ENCODE data around the gene ERBB2.

ERBB2 gene

GRCh38 chr17:39678340-39679116 lies 21.3 kb upstream of the ERBB2 start:
- no peaks in the 10 kb centered on the region for H3K27me3 ChIP-seq (ENCODE audit: control insufficient read depth in 1 of 2, insufficient read depth in 2 of 2, low read length in 2 of 2)
- H3K9me3 ChIP-seq (ENCODE audit: control insufficient read depth in 1 of 2, low read length in 2 of 2) = no peaks in the 10 kb centered on the region
- H3K27ac ChIP-seq (ENCODE audit: low read depth, low read length) = peak overlapping the region; percentile 76
- peak overlapping the region in 1 of 2 donors; percentile 42 for H3K4me3 ChIP-seq (ENCODE audit: low read depth in 1 of 2, low read length in 2 of 2)
- H3K9ac ChIP-seq (ENCODE audit: low read depth in 1 of 2, low read length in 2 of 2) = peak overlapping the region; percentile 43 to 53
- H3K4me1 ChIP-seq (ENCODE audit: control insufficient read depth in 1 of 2, insufficient read depth in 2 of 2, low read length in 2 of 2) = peaks cover 63 to 66% of the 10 kb centered on the region in 2 donors
- peaks cover 0 to 11% of the 10 kb centered on the region in 2 donors for H3K36me3 ChIP-seq (ENCODE audit: control insufficient read depth in 1 of 2, insufficient read depth in 2 of 2, low read length in 2 of 2)

DNA sequence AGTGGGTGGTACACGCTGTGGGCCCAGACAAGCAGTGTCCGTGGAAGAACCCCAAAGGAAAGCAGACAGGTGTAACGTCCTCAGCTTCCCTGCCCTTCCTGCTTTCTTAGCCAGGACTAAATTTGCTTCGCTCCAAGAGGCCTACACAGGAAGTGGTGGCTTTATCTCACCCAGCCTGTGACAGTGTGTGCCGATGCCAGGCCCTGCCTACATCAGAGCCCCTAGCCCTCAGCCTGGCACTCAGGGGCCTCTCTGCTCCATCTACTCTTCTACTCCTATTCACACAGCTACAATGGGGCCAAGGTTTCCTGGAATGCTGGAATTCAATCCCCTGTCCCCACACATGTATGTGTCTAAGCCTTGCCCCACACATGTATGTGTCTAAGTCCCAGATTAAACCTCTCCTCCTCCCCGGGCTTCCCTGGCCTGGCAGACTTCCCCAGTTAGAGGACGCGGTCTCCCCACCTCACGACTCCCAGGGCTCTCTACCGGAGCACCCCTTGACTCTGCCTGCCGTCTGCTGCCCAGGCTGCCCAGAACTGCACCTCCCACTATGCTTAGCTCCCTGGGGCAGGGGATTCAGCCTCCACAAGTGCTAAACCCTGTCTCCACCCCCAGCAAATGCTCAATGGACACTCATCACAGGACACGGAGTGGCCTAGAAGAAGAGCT lies 20.2 kb upstream of the ERBB2 start:
- Histone ChIP-seq H3K36me3 (ENCODE audit: control insufficient read depth in 1 of 2, insufficient read depth in 2 of 2, low read length in 2 of 2) (peaks cover 0 to 20% of the 10 kb centered on the region in 2 donors), H3K27me3 (ENCODE audit: control insufficient read depth in 1 of 2, insufficient read depth in 2 of 2, low read length in 2 of 2) (no peaks in the 10 kb centered on the region), H3K4me1 (ENCODE audit: control insufficient read depth in 1 of 2, insufficient read depth in 2 of 2, low read length in 2 of 2) (peaks cover 59 to 67% of the 10 kb centered on the region in 2 donors), H3K9ac (ENCODE audit: low read depth in 1 of 2, low read length in 2 of 2) (peak overlapping the region; percentile 13 to 53), H3K9me3 (ENCODE audit: control insufficient read depth in 1 of 2, low read length in 2 of 2) (no peaks in the 10 kb centered on the region), H3K27ac (ENCODE audit: low read depth, low read length) (peak overlapping the region; percentile 76), H3K4me3 (ENCODE audit: low read depth in 1 of 2, low read length in 2 of 2) (no peak overlapping the region)

DNA sequence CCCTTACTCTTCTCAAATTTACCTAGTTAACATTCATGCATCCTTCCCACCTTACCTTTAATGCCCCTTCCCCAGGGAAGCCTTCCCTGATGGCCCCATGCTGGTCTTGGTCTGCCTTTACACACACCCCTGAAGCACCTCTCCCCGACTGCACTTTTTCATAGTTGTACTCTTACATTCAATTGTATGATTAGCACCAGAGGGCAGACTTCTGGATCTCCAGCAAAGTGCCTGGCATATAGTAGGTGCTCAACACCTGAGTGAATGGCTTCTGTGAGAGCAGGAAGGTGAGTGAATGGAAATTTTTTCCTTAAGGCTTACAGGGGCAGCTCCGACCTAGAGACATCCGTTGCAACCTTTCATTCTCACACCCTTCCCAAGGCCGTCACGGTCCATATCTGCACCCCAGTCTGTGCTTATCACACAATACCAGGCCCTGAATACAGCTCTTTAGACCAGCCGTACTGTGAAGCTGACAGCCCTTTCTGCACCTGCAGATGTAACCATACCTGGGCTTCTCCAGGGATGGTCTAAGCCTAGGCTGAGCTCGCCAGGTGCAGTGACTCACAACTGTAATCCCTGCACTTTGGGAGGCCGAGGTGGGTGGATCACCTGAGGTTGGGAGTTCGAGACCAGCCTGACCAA lies 16.4 kb upstream of the ERBB2 start:
- no peaks in the 10 kb centered on the region for H3K9me3 ChIP-seq (ENCODE audit: control insufficient read depth in 1 of 2, low read length in 2 of 2)
- H3K27me3 ChIP-seq (ENCODE audit: control insufficient read depth in 1 of 2, insufficient read depth in 2 of 2, low read length in 2 of 2) = no peaks in the 10 kb centered on the region
- peaks cover 31 to 43% of the 10 kb centered on the region in 2 donors for H3K4me1 ChIP-seq (ENCODE audit: control insufficient read depth in 1 of 2, insufficient read depth in 2 of 2, low read length in 2 of 2)
- H3K36me3 ChIP-seq (ENCODE audit: control insufficient read depth in 1 of 2, insufficient read depth in 2 of 2, low read length in 2 of 2) = peaks cover 0 to 26% of the 10 kb centered on the region in 2 donors
- no peak overlapping the region for H3K9ac ChIP-seq (ENCODE audit: low read depth in 1 of 2, low read length in 2 of 2)
- no peak overlapping the region for H3K4me3 ChIP-seq (ENCODE audit: low read depth in 1 of 2, low read length in 2 of 2)
- H3K27ac ChIP-seq (ENCODE audit: low read depth, low read length) = no peak overlapping the region

GRCh38 chr17:39684369-39685192 lies 15.3 kb upstream of the ERBB2 start:
- H3K9ac ChIP-seq (ENCODE audit: low read depth in 1 of 2, low read length in 2 of 2) = no peak overlapping the region
- H3K9me3 ChIP-seq (ENCODE audit: control insufficient read depth in 1 of 2, low read length in 2 of 2) = no peaks in the 10 kb centered on the region
- H3K4me1 ChIP-seq (ENCODE audit: control insufficient read depth in 1 of 2, insufficient read depth in 2 of 2, low read length in 2 of 2) = peaks cover 26 to 42% of the 10 kb centered on the region in 2 donors
- no peaks in the 10 kb centered on the region for H3K27me3 ChIP-seq (ENCODE audit: control insufficient read depth in 1 of 2, insufficient read depth in 2 of 2, low read length in 2 of 2)
- no peak overlapping the region for H3K4me3 ChIP-seq (ENCODE audit: low read depth in 1 of 2, low read length in 2 of 2)
- no peak overlapping the region for H3K27ac ChIP-seq (ENCODE audit: low read depth, low read length)
- peaks cover 0 to 26% of the 10 kb centered on the region in 2 donors for H3K36me3 ChIP-seq (ENCODE audit: control insufficient read depth in 1 of 2, insufficient read depth in 2 of 2, low read length in 2 of 2)

DNA sequence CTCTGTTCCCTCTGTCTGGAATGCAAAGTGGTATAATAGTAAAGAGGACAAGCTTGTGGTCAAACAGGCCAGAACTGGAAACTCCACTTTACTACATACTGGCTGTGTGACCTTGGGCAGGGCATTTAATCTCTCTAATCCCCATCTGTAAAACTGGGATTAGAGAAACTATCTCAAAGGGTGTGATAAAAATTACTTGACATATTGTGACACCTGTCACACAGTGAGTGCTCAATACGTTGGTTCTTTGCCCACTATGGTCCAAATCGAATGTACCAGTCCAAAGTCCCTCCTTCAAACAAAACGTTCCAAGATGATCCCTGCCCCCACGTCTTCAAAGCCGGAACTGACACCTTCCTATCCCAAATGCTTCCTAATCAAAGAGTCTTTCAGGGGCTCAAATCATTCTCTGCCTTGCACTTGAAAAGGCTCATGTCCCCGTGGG lies 12.7 kb upstream of the ERBB2 start:
- Histone ChIP-seq H3K9ac (ENCODE audit: low read depth in 1 of 2, low read length in 2 of 2) (peak overlapping the region; percentile 51 to 72), H3K27ac (ENCODE audit: low read depth, low read length) (peak overlapping the region; percentile 95), H3K4me3 (ENCODE audit: low read depth in 1 of 2, low read length in 2 of 2) (peak overlapping the region; percentile 85 to 88)

DNA sequence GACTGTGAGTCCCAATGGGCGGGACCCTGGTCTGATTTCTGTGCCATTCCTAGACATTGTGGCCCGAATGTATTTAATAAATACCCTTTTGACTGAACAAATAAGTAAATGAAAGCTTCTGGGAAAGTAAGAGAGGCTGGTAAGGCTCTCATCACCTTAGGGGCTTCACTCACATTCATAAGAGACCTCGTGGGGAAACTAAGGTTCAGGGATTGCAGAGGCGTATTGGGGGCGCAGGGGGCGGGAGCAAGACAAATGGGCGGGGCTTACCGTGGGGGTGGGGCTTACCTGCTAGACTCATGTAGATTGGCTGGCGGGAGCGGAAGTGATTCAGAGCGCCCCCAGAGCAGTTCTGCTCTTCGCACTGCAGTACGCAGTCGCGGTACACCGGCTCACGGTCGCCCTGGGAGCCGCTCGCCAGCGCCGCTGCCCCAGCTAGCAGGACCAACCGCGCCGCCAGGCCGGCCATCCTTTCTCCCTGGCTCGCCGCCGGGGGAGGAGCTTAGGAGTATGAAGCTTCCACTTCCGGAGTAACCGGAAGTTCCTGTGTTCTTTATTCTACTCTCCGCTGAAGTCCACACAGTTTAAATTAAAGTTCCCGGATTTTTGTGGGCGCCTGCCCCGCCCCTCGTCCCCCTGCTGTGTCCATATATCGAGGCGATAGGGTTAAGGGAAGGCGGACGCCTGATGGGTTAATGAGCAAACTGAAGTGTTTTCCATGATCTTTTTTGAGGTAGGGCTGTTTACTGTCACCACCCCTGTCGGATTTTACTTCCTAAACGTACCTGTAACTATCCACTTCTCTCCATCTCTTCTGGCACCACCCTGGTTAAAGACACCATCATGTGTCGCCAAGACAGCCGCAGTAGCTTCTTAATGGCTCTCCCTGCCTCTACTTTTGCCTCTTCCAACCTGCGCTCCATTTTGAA lies 12.1 kb upstream of the ERBB2 start, which contains the start of gene PGAP3:
Gene PGAP3 (minus strand): TSS at position 512 of the 929 bp plus-strand sequence. CDS start 43 bp downstream, at position 469.
- peak within 1 kb of the TSS; percentile 95 for H3K27ac ChIP-seq (ENCODE audit: low read depth, low read length)
- H3K27me3 ChIP-seq (ENCODE audit: control insufficient read depth in 1 of 2, insufficient read depth in 2 of 2, low read length in 2 of 2) = no peaks in the 10 kb centered on the region
- H3K36me3 ChIP-seq (ENCODE audit: control insufficient read depth in 1 of 2, insufficient read depth in 2 of 2, low read length in 2 of 2) = peaks cover 0 to 20% of the 10 kb centered on the region in 2 donors
- peak within 1 kb of the TSS; percentile 71 to 72 for H3K9ac ChIP-seq (ENCODE audit: low read depth in 1 of 2, low read length in 2 of 2)
- H3K4me1 ChIP-seq (ENCODE audit: control insufficient read depth in 1 of 2, insufficient read depth in 2 of 2, low read length in 2 of 2) = peaks cover 16 to 27% of the 10 kb centered on the region in 2 donors
- H3K4me3 ChIP-seq (ENCODE audit: low read depth in 1 of 2, low read length in 2 of 2) = peak within 1 kb of the TSS; percentile 85 to 88
- H3K9me3 ChIP-seq (ENCODE audit: control insufficient read depth in 1 of 2, low read length in 2 of 2) = no peaks in the 10 kb centered on the region

More for the DNA sequence above, 12.7 kb upstream of the ERBB2 start:
- Histone ChIP-seq H3K27me3 (ENCODE audit: control insufficient read depth in 1 of 2, insufficient read depth in 2 of 2, low read length in 2 of 2) (no peaks in the 10 kb centered on the region), H3K9me3 (ENCODE audit: control insufficient read depth in 1 of 2, low read length in 2 of 2) (no peaks in the 10 kb centered on the region), H3K36me3 (ENCODE audit: control insufficient read depth in 1 of 2, insufficient read depth in 2 of 2, low read length in 2 of 2) (peaks cover 0 to 20% of the 10 kb centered on the region in 2 donors), H3K4me1 (ENCODE audit: control insufficient read depth in 1 of 2, insufficient read depth in 2 of 2, low read length in 2 of 2) (peaks cover 16 to 27% of the 10 kb centered on the region in 2 donors)

DNA sequence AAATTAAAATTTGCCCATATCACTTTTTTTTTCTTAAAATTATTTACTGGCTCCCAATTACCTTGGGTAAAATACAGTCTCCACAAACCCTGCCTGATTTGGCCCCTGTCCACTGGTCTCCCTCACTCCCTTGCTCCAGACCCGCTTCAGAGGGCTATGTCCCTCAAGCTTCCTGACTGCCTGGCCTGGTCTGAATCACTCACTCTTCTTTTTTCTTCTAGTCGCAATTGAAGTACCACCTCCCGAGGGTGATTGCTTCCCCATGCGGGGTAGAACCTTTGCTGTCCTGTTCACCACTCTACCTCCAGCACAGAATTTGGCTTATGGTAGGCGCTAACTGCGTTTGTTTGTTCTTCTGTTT lies 11.4 kb upstream of the ERBB2 start:
- peak overlapping the region; percentile 95 for H3K27ac ChIP-seq (ENCODE audit: low read depth, low read length)
- no peaks in the 10 kb centered on the region for H3K27me3 ChIP-seq (ENCODE audit: control insufficient read depth in 1 of 2, insufficient read depth in 2 of 2, low read length in 2 of 2)
- peak overlapping the region; percentile 85 to 88 for H3K4me3 ChIP-seq (ENCODE audit: low read depth in 1 of 2, low read length in 2 of 2)
- H3K9ac ChIP-seq (ENCODE audit: low read depth in 1 of 2, low read length in 2 of 2) = peak overlapping the region; percentile 71 to 72
- H3K4me1 ChIP-seq (ENCODE audit: control insufficient read depth in 1 of 2, insufficient read depth in 2 of 2, low read length in 2 of 2) = peaks cover 16 to 27% of the 10 kb centered on the region in 2 donors
- no peaks in the 10 kb centered on the region for H3K9me3 ChIP-seq (ENCODE audit: control insufficient read depth in 1 of 2, low read length in 2 of 2)
- peaks cover 0 to 15% of the 10 kb centered on the region in 2 donors for H3K36me3 ChIP-seq (ENCODE audit: control insufficient read depth in 1 of 2, insufficient read depth in 2 of 2, low read length in 2 of 2)

DNA sequence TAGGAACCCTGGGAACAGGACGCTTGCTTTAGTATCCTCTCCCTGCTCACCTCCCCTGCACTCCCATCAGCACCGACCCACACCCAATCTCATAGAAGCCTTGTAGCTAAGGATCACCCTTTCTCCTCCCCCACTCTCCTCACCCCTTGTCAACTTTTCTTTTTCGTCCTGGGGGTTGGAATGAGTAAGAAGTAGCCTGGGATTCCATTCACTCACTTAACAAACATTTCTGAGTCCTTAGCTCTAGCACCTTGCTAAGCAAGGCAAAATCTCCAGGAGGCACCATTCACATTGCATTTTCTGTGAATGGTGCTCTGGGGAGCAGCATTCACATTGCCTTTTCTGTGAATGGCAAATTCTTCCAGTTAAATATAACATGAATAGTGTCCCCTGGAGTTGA lies 10.9 kb upstream of the ERBB2 start:
- H3K36me3 ChIP-seq (ENCODE audit: control insufficient read depth in 1 of 2, insufficient read depth in 2 of 2, low read length in 2 of 2) = peaks cover 0 to 13% of the 10 kb centered on the region in 2 donors
- peaks cover 16 to 27% of the 10 kb centered on the region in 2 donors for H3K4me1 ChIP-seq (ENCODE audit: control insufficient read depth in 1 of 2, insufficient read depth in 2 of 2, low read length in 2 of 2)
- no peaks in the 10 kb centered on the region for H3K9me3 ChIP-seq (ENCODE audit: control insufficient read depth in 1 of 2, low read length in 2 of 2)
- peak overlapping the region in 1 of 2 donors; percentile 85 for H3K4me3 ChIP-seq (ENCODE audit: low read depth in 1 of 2, low read length in 2 of 2)
- H3K27me3 ChIP-seq (ENCODE audit: control insufficient read depth in 1 of 2, insufficient read depth in 2 of 2, low read length in 2 of 2) = no peaks in the 10 kb centered on the region
- no peak overlapping the region for H3K27ac ChIP-seq (ENCODE audit: low read depth, low read length)
- peak overlapping the region in 1 of 2 donors; percentile 72 for H3K9ac ChIP-seq (ENCODE audit: low read depth in 1 of 2, low read length in 2 of 2)

DNA sequence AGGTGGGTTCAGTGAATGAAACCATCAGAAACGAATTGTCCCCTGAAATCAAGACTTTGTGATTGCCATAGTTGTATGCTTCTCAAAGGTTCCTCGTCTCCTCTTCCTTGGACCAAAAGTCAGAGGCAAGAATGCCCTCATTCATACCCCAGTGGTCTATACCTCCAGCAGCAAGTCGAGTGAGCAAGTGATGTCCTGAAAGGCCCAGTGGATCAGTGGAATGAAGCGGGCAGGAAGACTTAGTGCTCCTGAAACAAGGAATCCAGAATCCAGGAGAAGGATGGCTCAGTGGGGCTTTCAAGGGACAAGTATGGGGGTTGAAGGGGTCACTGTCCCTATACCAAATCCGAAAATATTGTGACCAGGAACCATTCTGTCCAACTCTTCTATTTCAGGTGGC lies 5.3 kb upstream of the ERBB2 start:
- Histone ChIP-seq H3K4me1 (ENCODE audit: control insufficient read depth in 1 of 2, insufficient read depth in 2 of 2, low read length in 2 of 2) (peaks cover 14 to 18% of the 10 kb centered on the region in 2 donors), H3K9ac (ENCODE audit: low read depth in 1 of 2, low read length in 2 of 2) (no peak overlapping the region), H3K27me3 (ENCODE audit: control insufficient read depth in 1 of 2, insufficient read depth in 2 of 2, low read length in 2 of 2) (no peaks in the 10 kb centered on the region), H3K9me3 (ENCODE audit: control insufficient read depth in 1 of 2, low read length in 2 of 2) (no peaks in the 10 kb centered on the region), H3K36me3 (ENCODE audit: control insufficient read depth in 1 of 2, insufficient read depth in 2 of 2, low read length in 2 of 2) (no peaks in the 10 kb centered on the region), H3K4me3 (ENCODE audit: low read depth in 1 of 2, low read length in 2 of 2) (no peak overlapping the region), H3K27ac (ENCODE audit: low read depth, low read length) (peak overlapping the region; percentile 2)
